Measurements from ENCODE around the gene WDR35.
"Not testable (repeated sequence)": the region's sequence is repeated elsewhere in the genome, so short reads cannot be mapped to it uniquely, and the experiment has no call there.

The WDR35 gene

DNA sequence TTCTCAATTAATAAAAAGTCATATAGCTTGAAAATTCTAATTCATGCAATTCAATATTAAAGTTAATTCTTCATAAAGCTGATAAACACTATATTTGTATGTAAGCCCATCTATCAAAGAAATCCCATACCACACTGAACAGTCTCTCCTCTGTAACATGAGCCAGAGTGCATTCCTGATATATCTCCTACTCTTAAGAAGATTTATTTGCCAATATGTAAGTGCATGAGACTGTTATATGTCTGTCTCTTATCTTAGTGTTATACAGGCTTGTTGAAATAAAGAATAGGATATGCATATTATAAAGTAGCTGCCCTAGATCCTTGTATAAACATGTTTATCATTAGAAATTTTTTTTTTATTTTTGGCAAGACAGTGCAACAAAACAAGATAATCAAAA, 47.7 kb downstream of the WDR35 start:
- no peak for DNase-seq (ENCODE audit: insufficient read length, low spot score)
- FAIRE-seq, result no peak

DNA sequence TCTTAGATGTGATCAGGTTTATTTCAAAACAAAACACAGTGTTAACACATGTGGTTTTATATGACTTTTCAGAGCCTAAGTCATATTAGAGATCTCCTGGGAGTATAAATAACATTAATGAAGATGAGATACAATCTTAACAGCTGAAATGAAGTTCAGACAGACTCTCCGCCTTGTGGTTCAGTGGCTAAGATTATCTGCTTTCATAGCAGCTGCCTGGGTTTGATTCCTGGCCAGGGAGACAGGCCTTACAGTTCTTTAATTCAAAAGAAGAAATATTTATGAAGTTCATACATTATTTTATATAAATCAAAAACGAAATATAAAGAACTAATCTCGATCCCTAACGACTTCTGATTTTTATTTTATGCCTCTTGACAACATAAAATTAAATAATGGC, 52.9 kb downstream of the WDR35 start:
- no peak for FAIRE-seq
- no peak for TF ChIP-seq POLR2A (IDR thresholded peaks at IDR 0.05; ENCODE audit: low read depth, low read length)
- DNase-seq (ENCODE audit: insufficient read length, low spot score), result no peak

More for the DNA sequence above, 47.7 kb downstream of the WDR35 start:
- TF ChIP-seq POLR2A (IDR thresholded peaks at IDR 0.05; ENCODE audit: low read depth, low read length), result no peak

DNA sequence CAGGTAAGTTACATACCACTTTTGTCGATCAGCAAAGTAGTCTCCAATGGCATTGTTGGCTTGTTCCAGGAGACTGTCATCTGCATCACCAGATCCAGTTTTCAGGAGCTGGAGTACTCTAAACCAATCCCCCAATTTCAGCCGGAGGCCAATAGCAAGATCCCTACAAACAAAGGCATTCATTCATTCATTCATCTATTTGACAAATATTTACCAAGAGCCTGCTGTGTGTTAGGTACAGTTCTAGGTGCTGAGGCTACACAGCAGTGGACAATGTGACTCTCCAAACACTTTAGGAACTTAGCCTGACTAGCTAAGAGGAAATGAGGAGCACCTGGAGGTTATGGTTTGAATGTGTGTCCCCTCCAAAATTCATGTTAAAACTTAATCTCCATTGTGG, 53.7 kb downstream of the WDR35 start:
- FAIRE-seq, result no peak
- no peak for DNase-seq (ENCODE audit: insufficient read length, low spot score)
- no peak for TF ChIP-seq POLR2A (IDR thresholded peaks at IDR 0.05; ENCODE audit: low read depth, low read length)

DNA sequence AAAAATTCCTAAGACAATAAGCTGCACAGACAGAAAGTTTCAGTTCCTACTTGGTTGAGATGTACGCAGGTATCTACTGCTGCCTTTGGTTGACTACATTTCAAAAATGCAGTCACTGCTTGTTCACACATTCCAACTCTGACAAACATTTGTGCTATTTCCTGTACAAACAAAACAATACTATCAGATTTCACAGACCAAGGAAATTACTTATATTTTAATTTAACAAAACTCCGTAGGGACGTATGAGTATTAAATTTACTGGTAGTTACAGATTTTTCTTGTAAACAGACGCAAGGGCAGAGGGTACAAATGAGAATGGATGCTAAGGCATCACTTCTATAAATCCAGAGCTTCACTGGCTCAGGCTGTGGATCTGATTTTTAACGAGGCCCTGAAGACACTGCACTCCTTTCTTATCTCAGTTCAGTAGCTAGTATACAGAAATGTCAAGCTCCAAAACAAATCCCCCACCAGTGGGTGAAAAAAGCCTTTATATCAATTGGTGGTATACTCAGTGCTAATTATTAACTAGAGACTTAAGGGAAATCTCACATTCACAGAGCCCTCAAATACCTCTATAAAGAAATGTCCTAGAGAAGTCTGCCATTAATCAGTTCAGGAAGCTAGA, 56.4 kb downstream of the WDR35 start:
- no peak for TF ChIP-seq POLR2A (IDR thresholded peaks at IDR 0.05; ENCODE audit: low read depth, low read length)
- FAIRE-seq (peak; percentile 95), DNase-seq (ENCODE audit: insufficient read length, low spot score) (peak; percentile 2)

DNA sequence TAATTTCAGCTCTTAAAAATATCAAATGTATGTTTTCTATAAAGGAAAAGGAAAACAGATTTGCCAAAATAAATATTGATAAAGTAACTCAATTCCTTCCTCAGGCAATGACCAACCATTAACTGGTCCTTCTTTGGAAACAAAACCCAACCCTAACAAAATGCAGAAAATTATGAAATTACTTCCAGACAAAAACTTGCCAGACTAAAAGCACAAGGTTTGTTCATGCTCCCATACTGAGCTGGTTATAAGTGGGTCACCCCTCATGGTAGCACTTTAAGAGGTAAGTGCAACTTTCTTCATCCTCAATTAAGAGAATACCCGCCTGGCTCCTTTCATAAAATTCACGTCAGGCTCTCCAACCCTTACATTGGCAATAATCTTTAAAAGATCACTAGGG, 57.0 kb downstream of the WDR35 start:
- TF ChIP-seq POLR2A (IDR thresholded peaks at IDR 0.05; ENCODE audit: low read depth, low read length), result no peak
- FAIRE-seq, result peak; percentile 20
- DNase-seq (ENCODE audit: insufficient read length, low spot score), result no peak

DNA sequence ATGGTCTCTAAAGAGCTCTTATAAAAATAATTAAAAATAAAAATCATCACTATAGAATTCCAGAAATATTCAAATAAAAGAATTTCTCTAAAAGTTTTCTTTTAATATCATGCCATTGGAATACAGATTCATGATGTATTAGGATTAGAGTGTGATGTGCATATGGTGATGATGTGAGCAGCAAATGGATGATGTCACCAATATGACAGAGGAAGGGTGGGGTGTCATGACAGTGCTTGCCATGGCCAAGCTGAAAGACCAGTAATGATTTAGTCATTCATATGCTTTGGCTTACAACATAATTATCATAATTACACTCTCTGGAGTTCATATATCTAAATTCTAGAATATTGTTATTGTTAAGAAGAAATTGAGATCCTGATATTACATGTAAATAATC, 60.7 kb downstream of the WDR35 start:
- TF ChIP-seq POLR2A (IDR thresholded peaks at IDR 0.05; ENCODE audit: low read depth, low read length), result no peak
- FAIRE-seq (no peak), DNase-seq (ENCODE audit: insufficient read length, low spot score) (no peak)

DNA sequence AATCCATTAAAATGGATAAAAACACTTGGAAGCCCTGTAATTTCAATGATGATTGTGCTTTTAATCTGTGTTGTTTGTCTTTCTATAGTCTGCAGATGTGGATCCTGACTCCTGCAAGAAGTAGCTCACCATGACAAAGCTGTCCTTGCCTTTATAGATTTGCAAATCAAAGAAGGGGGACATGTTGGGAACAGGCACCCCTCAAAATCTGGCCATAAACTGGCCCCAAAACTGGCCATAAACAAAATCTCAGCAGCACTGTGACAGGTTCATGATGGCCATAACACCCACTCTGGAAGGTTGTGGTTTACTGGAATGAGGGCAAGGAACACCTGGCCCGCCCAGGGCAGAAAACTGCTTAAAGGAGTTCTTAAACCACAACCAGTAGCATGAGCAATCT, 62.1 kb downstream of the WDR35 start:
- not testable (repeated sequence) for FAIRE-seq; DNase-seq (ENCODE audit: insufficient read length, low spot score)

DNA sequence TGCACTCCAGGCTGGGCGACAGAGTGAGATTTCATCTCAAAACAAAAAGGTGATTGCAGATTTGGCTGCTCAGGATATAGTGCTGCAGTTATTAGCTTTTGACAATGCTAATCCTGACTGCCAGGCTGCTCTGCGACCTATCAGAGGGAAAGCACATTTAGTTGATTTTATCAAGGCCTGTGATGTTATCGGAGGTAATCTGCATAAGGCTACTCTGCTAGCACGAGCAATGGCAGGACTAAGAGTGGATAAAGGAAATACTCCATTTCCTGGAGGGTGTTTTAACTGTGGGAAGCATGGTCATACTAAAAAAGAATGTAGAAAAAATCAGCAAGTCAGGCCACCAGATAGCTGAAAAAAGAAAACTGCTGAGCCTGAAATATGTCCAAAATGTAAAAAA, 65.4 kb downstream of the WDR35 start:
- not testable (repeated sequence) for FAIRE-seq; DNase-seq (ENCODE audit: insufficient read length, low spot score)

DNA sequence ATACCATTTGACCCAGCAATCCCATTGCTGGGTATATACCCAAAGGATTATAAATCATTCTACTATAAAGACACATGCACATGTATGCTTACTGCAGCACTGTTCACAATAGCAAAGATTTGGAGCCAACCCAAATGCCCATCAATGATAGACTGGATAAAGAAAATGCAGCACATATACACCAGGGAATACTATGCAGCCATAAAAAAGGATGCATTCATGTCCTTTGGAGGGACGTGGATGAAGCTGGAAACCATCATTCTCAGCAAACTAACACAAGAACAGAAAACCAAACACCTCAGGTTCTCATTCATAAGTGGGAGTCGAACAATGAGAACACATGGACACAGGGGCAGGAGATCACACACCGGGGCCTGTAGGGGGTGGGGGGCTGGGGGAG, 67.7 kb downstream of the WDR35 start:
- FAIRE-seq, result not testable (repeated sequence)

DNA sequence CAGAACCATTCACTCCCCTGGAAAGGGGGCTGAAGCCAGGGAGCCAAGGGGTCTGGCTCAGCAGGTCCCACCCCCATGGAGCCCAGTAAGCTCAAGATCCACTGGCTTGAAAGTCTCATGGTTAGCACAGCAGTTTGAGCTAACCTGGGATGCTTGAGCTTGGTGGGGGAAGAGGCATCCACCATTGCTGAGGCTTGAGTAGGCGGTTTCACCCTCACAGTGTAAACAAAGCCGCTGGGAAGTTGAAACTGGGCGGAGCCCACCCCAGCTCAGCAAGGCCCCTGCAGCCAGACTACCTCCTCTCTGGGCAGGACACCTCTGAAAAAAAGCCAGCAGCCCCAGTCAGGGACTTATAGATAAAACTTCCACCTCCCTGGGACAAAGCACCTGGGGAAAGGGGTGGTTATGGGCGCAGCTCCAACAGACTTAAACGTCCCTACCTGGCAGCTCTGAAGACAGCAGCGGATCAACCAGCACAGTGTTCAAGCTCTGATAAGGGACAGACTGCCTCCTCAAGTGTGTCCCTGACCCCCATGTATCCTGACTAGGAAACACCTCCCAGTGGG, 73.4 kb downstream of the WDR35 start:
- no peak for DNase-seq (ENCODE audit: insufficient read length, low spot score)
- TF ChIP-seq POLR2A (IDR thresholded peaks at IDR 0.05; ENCODE audit: low read depth, low read length), result no peak
- no peak for FAIRE-seq

More for the DNA sequence above, 67.7 kb downstream of the WDR35 start:
- DNase-seq (ENCODE audit: insufficient read length, low spot score), result not testable (repeated sequence)

DNA sequence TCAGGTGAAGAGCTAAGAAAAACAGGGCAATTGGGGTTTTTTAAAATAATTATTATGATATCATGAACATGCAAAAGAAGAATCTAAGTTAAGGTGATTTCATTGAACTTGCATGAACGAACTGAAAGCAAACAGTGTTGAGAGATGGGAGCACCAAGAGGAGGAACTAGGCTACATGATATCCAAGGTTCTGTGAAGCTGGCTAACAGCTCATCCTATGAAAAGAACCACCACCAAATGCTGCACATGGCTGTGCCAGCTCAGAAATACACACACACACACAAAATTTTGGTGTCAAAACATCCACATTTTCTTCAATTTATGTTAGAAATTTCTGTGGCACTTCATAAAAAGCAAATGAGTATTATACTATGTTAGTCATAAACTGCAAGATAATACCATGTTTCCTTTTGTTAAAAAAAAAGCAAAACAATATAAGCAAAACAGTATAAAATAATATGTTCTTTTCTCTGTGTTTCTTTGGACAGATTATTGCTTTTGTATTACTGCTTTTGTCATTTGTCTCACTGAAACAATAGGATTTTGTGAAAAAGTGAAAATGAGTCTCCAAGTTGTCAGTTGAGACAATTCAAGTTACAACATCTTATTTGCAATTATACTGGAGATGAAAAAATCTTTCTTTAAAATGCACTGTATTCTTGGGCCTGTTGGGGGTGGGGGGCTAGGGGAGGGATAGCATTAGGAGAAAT, 75.5 kb downstream of the WDR35 start:
- TF ChIP-seq POLR2A (IDR thresholded peaks at IDR 0.05; ENCODE audit: low read depth, low read length), result no peak
- FAIRE-seq (no peak), DNase-seq (ENCODE audit: insufficient read length, low spot score) (no peak)

DNA sequence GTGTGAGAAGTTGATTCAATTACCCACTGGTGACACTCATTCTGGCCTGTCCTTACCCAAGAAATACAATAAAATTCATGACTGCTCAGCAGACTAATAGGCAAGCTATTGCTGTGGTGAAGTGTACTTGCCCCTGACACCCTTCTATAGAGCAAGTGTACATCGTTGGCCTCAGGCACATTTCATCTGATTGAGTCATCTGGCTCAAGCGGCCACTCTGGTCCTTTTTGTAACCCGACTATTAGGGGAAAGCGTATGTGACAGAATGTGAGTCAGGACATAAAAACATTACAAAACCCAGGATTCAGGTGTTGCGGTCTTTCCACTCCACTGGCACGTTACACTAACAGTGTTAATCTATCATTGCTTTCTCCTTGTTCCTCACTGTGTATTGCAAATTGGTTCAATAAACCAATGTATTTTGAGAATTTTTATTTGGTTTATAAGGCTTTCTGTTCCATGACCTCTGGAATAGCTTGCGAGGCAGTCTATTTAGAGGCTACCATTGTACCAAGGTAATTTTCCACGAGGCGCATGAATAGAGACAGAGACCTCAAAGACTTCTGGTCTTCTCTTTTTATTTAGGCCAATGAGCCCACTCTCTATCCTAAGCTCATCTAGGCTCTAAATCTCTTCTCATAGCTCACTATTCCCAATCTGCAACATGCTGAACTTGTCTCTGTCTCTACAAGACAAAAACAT, 77.9 kb downstream of the WDR35 start:
- no peak for TF ChIP-seq POLR2A (IDR thresholded peaks at IDR 0.05; ENCODE audit: low read depth, low read length)
- FAIRE-seq (peak; percentile 100), DNase-seq (ENCODE audit: insufficient read length, low spot score) (peak; percentile 59)

DNA sequence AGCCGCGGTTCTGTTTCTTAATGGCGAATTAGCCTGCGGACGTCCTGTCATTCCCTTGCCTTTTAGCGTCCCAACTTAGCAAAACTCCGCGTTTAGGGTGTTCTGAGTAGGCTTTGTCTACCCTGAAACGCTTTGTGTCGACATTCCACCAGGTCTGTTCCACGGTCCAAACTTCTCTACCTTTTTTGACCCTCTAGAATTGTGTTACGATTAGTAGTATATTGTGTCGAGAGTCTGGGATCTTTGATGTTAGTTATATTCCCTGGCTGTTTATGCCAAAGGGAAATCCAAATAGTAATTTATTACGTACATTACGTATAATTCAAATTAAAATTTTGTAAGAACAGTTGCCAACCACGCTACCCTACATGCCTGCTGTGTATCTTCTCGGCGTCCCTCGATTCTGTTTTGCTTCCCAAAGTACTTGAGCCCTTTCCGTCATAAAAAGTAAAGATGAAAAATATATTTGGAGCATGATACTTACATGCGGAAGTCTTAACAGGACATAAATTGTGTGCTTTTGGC, 87.6 kb downstream of the WDR35 start:
- DNase-seq (ENCODE audit: insufficient read length, low spot score) (no peak), FAIRE-seq (no peak)
- no peak for TF ChIP-seq POLR2A (IDR thresholded peaks at IDR 0.05; ENCODE audit: low read depth, low read length)

DNA sequence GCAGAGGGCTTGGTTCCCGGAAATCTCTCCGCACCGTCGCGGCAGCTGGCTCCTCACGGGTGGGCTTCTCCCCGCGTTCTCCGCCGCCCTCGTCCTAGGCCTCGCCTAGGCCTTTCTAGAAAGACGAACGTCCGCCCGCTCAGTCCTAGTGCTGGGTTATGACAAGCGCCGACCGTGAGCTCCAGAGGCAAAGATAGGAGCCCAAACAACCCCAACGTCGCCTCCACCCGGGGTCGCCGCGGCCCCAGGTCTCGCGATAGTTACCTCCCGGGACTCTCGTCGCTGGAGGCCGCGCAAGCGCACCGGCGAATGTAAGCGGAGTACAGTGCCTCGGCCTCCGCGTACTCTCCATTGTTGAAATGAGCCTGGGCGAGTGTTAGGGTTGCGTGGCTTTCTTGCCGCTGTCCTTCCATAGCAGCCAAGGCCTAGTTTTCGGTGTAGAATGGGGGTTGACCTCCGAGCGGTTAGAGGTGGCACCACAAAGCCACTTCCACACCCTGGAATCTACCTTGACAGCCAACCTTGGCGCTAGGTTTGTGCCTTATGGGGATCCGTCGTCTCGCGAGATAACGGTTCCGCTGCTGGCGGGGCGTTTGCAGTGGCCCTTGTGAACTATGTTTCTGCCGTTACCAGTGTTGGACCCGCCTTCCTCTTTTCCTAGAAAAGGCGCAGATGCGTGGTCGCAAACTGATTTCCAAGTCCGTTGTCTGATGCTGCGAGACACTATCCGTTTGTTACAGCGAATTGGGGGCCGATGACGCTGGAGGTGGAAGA, 88.3 kb downstream of the WDR35 start, which contains the start of gene TTC32:
Gene TTC32 (minus strand): TSS at position 542 of the 774 bp plus-strand sequence. CDS start 129 bp downstream, at position 413.
- DNase-seq (ENCODE audit: insufficient read length, low spot score) (peak; percentile 79), FAIRE-seq (peak; percentile 91)
- TF ChIP-seq POLR2A (IDR thresholded peaks at IDR 0.05; ENCODE audit: low read depth, low read length), result peak; percentile 71
